HepG2 (cell line): ENCODE results near the gene C1QL4. TPM values are rescaled to one million over a fixed set of nuclear protein-coding genes. Genes with fewer than 3 reads are reported as not detected.
A peak's percentile ranks its signal among the peaks of the same experiment; 100 is the strongest.

Experiments
- AHR ChIP-seq: IDR thresholded peaks from 2 replicates; pipeline ENCODE4 v1.6.1; 2018; ENCODE audit warnings: missing genetic modification reagents, missing compliant biosample characterization
- CHD2 ChIP-seq: IDR thresholded peaks from 2 replicates; pipeline ENCODE4 v1.6.1; 2011; ENCODE audit warnings: low read depth, low read length, improper control_type of control experiment
- GZF1 ChIP-seq: sonication (generic); formaldehyde crosslinking; IDR thresholded peaks from 2 replicates; pipeline ENCODE4 v1.5.1; 2020; ENCODE audit warnings: mild to moderate bottlenecking, missing genetic modification reagents
- HHEX ChIP-seq: IDR thresholded peaks from 2 replicates; pipeline ENCODE4 v1.6.1; 2016; ENCODE audit warnings: control low read depth
- KLF6 ChIP-seq: IDR thresholded peaks from 2 replicates; pipeline ENCODE4 v1.8.0; 2016; ENCODE audit warnings: missing biosample characterization, missing genetic modification reagents
- LCORL ChIP-seq, 2 experiments: fragments of 450-650 bp in 1 of 2; sonication (generic) in 1 of 2; formaldehyde crosslinking in 1 of 2; IDR thresholded peaks; 2 replicates each; pipeline versions ENCODE4 v1.5.0 to v1.6.1; 2017 to 2020; ENCODE audit warnings: antibody characterized with exemption in 1 of 2, missing genetic modification reagents in 1 of 2
- MEIS2 ChIP-seq: sonication (generic); formaldehyde crosslinking; IDR thresholded peaks from 2 replicates; pipeline ENCODE4 v1.9.0; 2021; ENCODE audit warnings: mild to moderate bottlenecking, missing genetic modification reagents
- MIER3 ChIP-seq: IDR thresholded peaks from 2 replicates; pipeline ENCODE4 v1.6.1; 2016; ENCODE audit warnings: missing compliant biosample characterization, borderline replicate concordance
- MTF2 ChIP-seq: sonication (generic); formaldehyde crosslinking; IDR thresholded peaks from 2 replicates; pipeline ENCODE4 v1.5.0; 2020; ENCODE audit warnings: missing genetic modification reagents, borderline replicate concordance
- MYC ChIP-seq: sonication (generic); formaldehyde crosslinking; IDR thresholded peaks from 2 replicates; pipeline ENCODE4 v1.9.0; 2021; ENCODE audit warnings: missing genetic modification reagents, borderline replicate concordance
- PITX1 ChIP-seq: sonication (generic); formaldehyde crosslinking; IDR thresholded peaks from 2 replicates; pipeline ENCODE4 v1.5.1; 2020; ENCODE audit warnings: mild to moderate bottlenecking, missing genetic modification reagents
- U2AF1 ChIP-seq: fragments of 200-400 bp; formaldehyde crosslinking; optimal IDR thresholded peaks from 2 replicates; pipeline ENCODE3; 2017; ENCODE audit warnings: mild to moderate bottlenecking, low read depth, low read length
- XRCC5 ChIP-seq: fragments of 200-400 bp; formaldehyde crosslinking; optimal IDR thresholded peaks from 2 replicates; pipeline ENCODE3; 2017; ENCODE audit warnings: mild to moderate bottlenecking, low read length
- ZBTB33 ChIP-seq: sonication (generic); formaldehyde crosslinking; IDR thresholded peaks from 2 replicates; pipeline ENCODE4 v1.4.0; 2020; ENCODE audit warnings: missing genetic modification reagents
- ZFY ChIP-seq: sonication (generic); formaldehyde crosslinking; IDR thresholded peaks from 2 replicates; pipeline ENCODE4 v1.4.0; 2020; ENCODE audit warnings: missing genetic modification reagents
- ZKSCAN8 ChIP-seq: IDR thresholded peaks from 2 replicates; pipeline ENCODE4 v1.6.1; 2016; ENCODE audit warnings: borderline replicate concordance, missing genetic modification reagents, missing compliant biosample characterization
- ZNF33B ChIP-seq: sonication (generic); formaldehyde crosslinking; IDR thresholded peaks from 2 replicates; pipeline ENCODE4 v1.5.1; 2020; ENCODE audit warnings: mild to moderate bottlenecking, missing genetic modification reagents
- ZNF382 ChIP-seq: sonication (generic); formaldehyde crosslinking; IDR thresholded peaks from 2 replicates; pipeline ENCODE4 v1.5.0; 2020; ENCODE audit warnings: missing genetic modification reagents, mild to moderate bottlenecking, borderline replicate concordance
- ZNF501 ChIP-seq: sonication (generic); formaldehyde crosslinking; IDR thresholded peaks from 2 replicates; pipeline ENCODE4 v1.5.1; 2020; ENCODE audit warnings: mild to moderate bottlenecking, moderate library complexity, missing genetic modification reagents
- ZNF510 ChIP-seq: sonication (generic); formaldehyde crosslinking; IDR thresholded peaks from 2 replicates; pipeline ENCODE4 v1.4.0; 2020; ENCODE audit warnings: low read depth, mild to moderate bottlenecking, missing genetic modification reagents
- ZNF768 ChIP-seq: sonication (generic); formaldehyde crosslinking; IDR thresholded peaks from 2 replicates; pipeline ENCODE4 v1.4.0; 2020; ENCODE audit warnings: missing genetic modification reagents
- ZZZ3 ChIP-seq: sonication (generic); formaldehyde crosslinking; IDR thresholded peaks from 2 replicates; pipeline ENCODE4 v1.4.0; 2020; ENCODE audit warnings: missing genetic modification reagents, mild to moderate bottlenecking, borderline replicate concordance
- polyA plus RNA-seq, 8 experiments: library from polyadenylated mRNA; depleted of rRNA in 3 of 8; stranded (reverse) in 7 of 8; unstranded in 1 of 8; fragments of >200 nt; fragmentation: Illumina TruSeq in 4 of 8; extraction: Trizol in 4 of 8; gene quantifications; 2 replicates each; pipeline versions ENCODE4 v1.2.1 to v1.2.3, GENCODE V29; 2011 to 2016; ENCODE audit warnings: low read depth in 4 of 8, missing spikeins in 1 of 8, mixed read lengths in 1 of 8; ENCODE audit not compliant: insufficient read depth in 1 of 8
- total RNA-seq, 5 experiments: library from RNA; depleted of rRNA; stranded (reverse); fragments of >200 nt; fragmentation: Illumina TruSeq; extraction: Trizol; gene quantifications; 2 replicates each; pipeline ENCODE4 v1.2.3, GENCODE V29; 2016; ENCODE audit warnings: low read depth in 1 of 5
- TF ChIP-seq, protein P1 (sequence below): sonication (generic); formaldehyde crosslinking; IDR thresholded peaks from 2 replicates; pipeline ENCODE4 v1.5.0; 2020; ENCODE audit warnings: mild to moderate bottlenecking, missing genetic modification reagents, borderline replicate concordance

C1QL4 gene
- total and polyA plus RNA-seq, 2 of the 13 experiments (the other 11 are each of a cell fraction or from before 2014, with no cell fraction given): 0.03 TPM; not detected in 1

DNA sequence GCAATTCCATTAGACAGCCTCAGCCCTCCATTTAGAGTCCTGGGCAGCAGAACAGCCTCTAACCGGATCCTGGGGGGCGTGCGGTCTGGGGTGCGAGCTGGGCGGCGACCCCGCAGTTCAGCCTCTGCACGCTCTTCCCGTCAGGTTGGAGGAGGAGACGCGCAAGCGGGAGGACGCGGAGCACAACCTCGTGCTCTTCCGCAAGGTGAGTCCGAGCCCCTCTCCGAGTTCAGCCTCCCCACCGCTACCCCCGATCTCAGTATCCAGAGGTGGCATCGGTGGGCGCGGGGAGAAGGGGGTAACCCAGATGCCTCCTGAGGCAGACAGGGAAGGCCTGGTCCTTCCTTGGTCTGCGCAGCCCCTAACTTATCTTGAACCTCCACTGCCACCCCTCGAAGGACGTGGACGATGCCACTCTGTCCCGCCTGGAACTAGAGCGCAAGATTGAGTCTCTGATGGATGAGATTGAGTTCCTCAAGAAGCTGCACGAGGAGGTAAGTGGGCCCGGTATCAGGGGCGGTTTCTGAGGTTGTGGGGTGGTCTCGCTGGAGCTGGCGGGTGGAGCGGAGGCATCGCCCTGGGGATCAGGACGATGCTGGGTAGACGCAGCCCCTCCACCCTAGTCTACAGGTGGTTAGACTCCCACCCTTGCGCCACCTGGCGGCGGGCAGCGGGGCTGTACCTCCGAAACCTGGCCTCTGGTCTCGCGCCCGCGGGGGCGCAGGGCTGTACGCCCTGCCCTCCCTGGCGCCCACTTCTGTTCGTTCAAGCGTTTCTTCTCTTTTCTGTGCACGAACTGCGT, 40.8 kb downstream of the C1QL4 start (continued):
- TF ChIP-seq ZNF382 (CRISPR knock-in tag): no peak
- no peak; the same call in 1 of the 2 replicates for TF ChIP-seq AHR (CRISPR knock-in tag)
- no peak for TF ChIP-seq ZKSCAN8 (CRISPR knock-in tag)
- TF ChIP-seq GZF1 (CRISPR knock-in tag): no peak
- TF ChIP-seq MTF2 (CRISPR knock-in tag): peak; percentile 3; the same call in 1 of the 2 replicates
- TF ChIP-seq MEIS2 (CRISPR knock-in tag): peak; percentile 39; the same call in 1 of the 2 replicates
- TF ChIP-seq HHEX (CRISPR knock-in tag): no peak
- TF ChIP-seq CHD2: no peak
- TF ChIP-seq PITX1: 0 out of 2 replicates have a peak, but pooled peaks have one; percentile 10
- peak; percentile 19; the same call in 1 of the 2 replicates for TF ChIP-seq ZFY
- TF ChIP-seq, protein P1, sequence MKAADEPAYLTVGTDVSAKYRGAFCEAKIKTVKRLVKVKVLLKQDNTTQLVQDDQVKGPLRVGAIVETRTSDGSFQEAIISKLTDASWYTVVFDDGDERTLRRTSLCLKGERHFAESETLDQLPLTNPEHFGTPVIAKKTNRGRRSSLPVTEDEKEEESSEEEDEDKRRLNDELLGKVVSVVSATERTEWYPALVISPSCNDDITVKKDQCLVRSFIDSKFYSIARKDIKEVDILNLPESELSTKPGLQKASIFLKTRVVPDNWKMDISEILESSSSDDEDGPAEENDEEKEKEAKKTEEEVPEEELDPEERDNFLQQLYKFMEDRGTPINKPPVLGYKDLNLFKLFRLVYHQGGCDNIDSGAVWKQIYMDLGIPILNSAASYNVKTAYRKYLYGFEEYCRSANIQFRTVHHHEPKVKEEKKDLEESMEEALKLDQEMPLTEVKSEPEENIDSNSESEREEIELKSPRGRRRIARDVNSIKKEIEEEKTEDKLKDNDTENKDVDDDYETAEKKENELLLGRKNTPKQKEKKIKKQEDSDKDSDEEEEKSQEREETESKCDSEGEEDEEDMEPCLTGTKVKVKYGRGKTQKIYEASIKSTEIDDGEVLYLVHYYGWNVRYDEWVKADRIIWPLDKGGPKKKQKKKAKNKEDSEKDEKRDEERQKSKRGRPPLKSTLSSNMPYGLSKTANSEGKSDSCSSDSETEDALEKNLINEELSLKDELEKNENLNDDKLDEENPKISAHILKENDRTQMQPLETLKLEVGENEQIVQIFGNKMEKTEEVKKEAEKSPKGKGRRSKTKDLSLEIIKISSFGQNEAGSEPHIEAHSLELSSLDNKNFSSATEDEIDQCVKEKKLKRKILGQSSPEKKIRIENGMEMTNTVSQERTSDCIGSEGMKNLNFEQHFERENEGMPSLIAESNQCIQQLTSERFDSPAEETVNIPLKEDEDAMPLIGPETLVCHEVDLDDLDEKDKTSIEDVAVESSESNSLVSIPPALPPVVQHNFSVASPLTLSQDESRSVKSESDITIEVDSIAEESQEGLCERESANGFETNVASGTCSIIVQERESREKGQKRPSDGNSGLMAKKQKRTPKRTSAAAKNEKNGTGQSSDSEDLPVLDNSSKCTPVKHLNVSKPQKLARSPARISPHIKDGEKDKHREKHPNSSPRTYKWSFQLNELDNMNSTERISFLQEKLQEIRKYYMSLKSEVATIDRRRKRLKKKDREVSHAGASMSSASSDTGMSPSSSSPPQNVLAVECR (CRISPR knock-in tag): 0 out of 2 replicates have a peak, but pooled peaks have one; percentile 15
- no peak for TF ChIP-seq MIER3 (CRISPR knock-in tag)
- peak; percentile 9; the same call in 1 of the 2 replicates for TF ChIP-seq MYC (CRISPR knock-in tag)
- TF ChIP-seq ZNF33B (CRISPR knock-in tag): 0 out of 2 replicates have a peak, but pooled peaks have one; percentile 38
- peak; percentile 19; the same call in 1 of the 2 replicates for TF ChIP-seq ZBTB33
- peak; percentile 36; the same call in 1 of the 2 replicates for TF ChIP-seq ZNF768 (CRISPR knock-in tag)
- TF ChIP-seq ZNF510 (CRISPR knock-in tag): no peak
- TF ChIP-seq XRCC5: peak; percentile 56
- peak; percentile 71; the same call in 1 of the 2 replicates for TF ChIP-seq KLF6
- TF ChIP-seq ZNF501: no peak
- TF ChIP-seq LCORL (IDR thresholded peaks at IDR 0.05): no peak
- peak; percentile 19; the same call in 1 of the 2 replicates for TF ChIP-seq LCORL (CRISPR knock-in tag; IDR thresholded peaks at IDR 0.05)
- TF ChIP-seq U2AF1: no peak
- TF ChIP-seq ZZZ3 (CRISPR knock-in tag): no peak
